NCI-H526 (cell line): ENCODE results near the gene DYNLRB1.
A peak's percentile ranks its signal among the peaks of the same experiment; 100 is the strongest.
"Not testable (repeated sequence)": the region's sequence is repeated elsewhere in the genome, so short reads cannot be mapped to it uniquely, and the experiment has no call there.

Experiments used
- DNase-seq, 2 experiments: peaks; one replicate each; lab custom pipeline; 2025; lab: John Stamatoyannopoulos, UW

Gene DYNLRB1

DNA sequence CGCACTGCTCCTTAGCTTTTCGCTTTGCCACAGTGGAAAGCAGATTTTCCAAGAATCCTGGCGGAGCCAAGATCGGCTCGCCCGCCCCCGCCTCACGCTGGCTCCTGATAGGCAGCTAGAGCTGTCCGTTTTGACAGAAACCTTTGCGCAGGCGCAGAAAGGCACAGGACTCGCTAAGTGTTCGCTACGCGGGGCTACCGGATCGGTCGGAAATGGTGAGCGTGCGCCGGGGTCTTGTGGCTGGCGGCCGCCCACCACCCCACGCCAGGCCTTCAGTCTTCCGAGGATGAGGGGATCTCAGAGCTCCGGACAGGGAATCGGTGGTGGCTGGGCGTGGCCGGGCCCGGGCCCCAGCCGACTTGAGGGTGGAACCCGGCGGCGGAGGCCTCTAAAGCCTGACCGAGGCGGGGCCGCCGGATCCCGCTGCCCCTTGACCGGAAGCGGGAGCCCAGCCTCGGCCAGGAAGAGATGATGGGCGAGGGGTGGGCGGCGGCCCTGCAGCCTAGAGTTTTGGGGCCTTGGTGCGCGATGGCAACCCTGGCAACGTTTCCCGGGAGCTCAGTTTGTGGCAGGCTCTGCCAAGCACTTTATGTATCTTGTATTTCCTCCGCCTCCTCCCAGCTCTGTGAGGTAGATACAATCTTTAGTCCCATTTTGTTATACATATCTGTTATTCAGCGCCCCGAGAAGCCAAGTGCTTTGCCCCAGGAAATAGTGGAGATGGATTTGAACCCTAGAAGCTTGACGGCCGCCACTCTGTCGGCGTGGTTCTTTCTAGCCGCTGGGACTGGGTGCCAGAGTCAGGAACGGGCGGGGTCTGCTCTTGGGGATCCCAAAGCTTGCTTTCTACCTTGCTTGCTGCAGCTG lies at the start of gene DYNLRB1:
TSS of gene DYNLRB1 (plus strand) at position 176 of the 867 bp plus-strand sequence. CDS start at position 213, 37 bp downstream.
- DNase-seq = peak; percentile 95 to 99

DNA sequence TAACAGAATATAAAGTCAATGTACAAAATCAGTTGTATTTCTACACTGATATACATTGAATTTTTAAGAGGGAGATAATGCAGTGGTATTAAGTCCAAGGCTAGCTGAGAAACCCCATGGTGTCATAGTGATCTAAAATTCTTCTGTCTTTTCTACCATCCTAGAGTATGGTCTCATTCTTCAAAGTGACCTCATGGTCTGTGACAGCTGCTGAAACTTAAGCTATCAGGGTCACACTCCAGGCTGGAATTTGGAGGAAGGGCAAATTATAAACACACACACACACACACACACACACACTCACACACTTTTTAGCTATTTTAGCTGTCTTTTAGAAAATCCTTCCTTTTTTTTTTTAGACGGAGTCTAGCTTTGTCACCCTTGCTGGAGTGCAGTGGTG lies 47.3 kb upstream of the DYNLRB1 start:
- no peak for DNase-seq

DNA sequence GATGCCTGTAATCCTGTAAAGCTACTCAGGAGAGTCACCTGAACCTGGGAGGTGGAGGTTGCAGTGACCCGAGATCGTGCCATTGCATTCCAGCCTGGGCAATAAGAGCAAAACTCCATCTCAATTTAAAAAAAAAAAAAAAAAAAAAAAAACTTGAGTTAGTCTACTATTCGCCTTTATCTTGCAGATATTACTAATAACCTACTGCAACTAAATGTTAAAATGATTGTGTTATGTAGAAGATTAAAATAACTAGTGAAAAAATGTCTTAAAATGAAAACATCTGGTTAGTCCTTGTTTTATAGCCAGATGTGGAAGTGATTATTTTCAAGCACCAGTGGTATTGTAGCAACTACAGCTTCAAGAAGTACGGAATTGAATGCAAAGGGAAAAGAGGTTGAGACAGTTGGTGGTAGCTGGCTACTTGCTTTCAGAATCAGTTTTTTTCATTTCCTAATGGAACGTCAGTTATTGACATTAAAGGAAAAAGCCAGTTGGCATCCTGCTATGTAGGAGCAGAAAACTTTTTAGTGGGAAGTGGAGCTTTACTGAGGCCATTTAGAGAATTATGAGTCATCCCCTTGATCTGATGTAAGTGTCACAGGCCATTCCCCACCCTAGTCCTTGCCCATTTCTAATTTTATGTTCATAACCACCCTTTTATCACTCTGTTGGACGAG lies 43.8 kb upstream of the DYNLRB1 start:
- no peak for DNase-seq

DNA sequence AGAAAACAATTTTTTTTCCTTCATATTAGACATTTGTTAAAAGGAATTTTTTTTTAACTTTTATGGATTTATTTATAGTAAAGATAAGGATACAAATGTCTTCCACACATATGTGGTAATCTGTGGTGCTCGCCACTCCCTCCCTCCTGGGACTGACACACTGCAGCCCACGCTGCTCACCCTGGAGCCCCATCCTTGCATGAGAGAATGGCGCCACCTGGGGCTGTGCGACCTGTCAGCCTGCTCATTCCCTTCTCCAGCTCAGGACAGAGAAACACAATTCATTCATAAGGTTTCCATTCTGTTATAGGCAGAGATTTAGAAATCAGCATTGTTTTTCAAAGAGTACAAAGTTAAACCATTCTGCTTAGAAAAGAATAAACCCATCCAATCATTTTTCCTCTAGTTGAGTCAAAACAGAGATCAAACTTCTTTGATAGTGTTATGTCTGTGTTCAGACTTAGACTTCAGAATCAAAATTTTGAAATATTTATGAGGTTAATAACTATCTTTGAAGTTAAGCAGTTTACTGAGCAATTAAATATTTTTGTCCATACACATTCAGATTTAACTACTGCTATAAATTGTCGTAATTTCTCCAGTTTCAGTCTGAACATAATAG lies 42.8 kb upstream of the DYNLRB1 start:
- DNase-seq = peak in 1 of 2 experiments; percentile 69

DNA sequence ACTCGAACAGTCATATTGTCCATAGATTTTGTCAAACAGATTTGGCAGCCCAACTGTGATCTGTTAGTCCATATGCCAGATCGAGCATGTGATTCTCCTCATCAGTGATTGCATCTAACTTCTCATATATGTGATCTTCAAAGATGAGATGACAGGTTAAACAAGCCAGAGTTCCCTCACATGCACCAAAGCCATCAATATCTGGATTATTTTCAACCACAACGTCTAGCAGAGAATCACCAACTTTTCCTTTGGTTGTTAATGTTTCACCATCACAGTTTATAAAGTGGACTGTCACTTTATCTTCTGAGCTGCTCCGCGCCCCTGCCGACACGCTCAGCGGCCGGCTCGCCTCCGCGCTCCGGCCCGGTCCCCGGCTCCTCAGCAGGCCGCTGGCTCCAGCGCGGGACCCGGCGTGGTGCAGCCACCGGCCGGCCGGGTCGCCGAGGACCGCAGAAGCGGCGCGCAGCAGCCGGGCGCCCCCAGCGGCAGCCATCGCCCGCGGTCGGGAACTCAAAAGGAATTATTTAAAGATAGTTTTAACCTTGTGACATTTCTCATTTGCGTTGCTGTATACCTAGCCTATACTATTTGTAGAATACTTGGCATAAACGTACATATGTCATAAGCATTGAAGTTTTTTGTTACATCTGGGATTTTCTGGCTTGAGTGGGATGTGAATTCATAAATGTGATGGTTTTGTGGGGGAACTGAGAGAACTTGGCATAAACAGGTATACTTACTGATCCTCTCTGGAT lies 40.1 kb upstream of the DYNLRB1 start:
- peak in 1 of 2 experiments; percentile 27 for DNase-seq

DNA sequence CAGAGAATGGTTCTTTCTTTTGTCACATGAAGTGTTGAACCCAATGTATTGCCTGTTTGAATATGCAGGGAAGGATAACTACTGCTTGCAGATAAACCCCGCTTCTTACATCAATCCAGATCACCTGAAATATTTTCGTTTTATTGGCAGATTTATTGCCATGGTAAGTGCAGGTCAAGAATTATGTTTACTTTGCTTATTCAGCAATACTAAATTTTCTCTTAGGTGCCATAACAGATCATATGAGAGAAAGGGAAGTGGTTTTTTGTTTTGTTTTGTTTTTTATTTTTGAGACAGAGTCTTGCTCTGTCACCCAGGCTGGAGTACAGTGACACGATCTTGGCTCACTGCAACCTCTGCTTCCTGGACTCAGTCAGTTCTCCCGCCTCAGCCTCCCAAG lies 36.6 kb upstream of the DYNLRB1 start:
- no peak for DNase-seq

DNA sequence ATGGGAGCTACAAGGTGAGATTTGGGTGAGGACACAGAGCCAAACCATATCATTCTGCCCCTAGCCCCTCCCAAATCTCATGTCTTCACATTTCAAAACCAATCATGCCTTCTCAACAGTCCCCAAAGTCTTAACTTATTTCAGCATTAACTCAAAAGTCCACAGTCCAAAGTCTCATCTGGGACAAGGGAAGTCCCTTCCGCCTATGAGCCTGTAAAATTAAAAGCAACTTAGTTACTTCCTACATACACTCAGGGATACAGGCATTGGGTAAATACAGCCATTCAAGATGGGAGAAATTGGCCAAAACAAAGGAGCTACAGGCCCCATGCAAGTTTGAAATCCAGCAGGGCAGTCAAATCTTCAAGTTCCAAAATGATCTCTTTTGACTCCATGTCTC lies 34.1 kb upstream of the DYNLRB1 start:
- DNase-seq = not testable (repeated sequence)

DNA sequence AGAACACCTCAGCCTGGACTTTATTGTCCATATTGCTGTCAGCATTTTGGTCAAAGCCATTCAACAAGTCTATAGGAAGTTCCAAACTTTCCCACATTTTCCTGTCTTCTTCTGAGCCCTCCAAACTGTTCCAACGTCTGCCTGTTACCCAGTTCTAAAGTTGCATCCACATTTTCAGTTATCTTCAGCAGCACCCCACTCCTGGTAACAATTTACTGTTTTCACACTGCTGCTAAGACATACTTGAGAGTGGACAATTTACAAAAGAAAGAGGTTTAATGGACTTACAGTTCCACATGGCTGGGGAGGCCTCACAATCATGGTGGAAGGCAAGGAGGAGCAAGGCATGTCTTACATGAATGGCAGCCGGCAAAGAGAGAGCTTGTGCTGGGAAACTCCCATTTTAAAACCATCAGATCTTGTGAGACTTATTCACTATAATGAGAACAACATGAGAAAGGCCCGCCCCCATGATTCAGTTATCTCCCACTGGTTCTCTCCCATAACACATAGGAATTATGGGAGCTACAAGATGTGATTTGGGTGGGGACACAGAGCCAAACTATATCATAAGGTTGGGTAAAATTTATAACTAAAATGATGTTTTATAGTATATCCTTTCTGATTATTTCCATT lies 32.5 kb upstream of the DYNLRB1 start:
- not testable (repeated sequence) for DNase-seq

DNA sequence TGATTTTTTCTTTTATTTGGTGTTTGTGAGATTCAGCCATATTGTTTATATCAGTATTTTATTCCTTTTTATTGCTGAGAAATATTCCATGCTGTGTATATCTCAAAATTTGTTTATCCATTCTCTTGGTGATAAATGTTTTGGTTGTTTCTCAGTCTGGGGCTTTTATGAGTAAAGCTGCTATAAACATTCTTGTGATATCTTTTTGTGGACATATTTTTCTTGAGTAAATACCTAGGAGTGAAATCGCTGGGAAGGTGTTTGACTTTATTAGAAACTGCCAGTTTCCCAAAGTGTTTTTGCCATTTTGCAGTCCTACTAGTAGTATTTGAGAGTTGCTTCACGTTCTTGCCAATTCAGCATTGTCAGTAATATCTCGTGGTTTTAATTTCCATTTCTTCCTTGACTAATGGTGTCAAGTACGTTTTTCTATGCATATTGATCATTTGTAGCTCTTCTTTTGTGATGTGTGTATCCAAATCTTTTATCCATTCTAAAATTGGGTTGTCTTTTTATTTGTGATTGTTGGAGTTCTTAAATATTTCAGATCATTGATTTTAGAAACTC lies 31.1 kb upstream of the DYNLRB1 start:
- no peak for DNase-seq

DNA sequence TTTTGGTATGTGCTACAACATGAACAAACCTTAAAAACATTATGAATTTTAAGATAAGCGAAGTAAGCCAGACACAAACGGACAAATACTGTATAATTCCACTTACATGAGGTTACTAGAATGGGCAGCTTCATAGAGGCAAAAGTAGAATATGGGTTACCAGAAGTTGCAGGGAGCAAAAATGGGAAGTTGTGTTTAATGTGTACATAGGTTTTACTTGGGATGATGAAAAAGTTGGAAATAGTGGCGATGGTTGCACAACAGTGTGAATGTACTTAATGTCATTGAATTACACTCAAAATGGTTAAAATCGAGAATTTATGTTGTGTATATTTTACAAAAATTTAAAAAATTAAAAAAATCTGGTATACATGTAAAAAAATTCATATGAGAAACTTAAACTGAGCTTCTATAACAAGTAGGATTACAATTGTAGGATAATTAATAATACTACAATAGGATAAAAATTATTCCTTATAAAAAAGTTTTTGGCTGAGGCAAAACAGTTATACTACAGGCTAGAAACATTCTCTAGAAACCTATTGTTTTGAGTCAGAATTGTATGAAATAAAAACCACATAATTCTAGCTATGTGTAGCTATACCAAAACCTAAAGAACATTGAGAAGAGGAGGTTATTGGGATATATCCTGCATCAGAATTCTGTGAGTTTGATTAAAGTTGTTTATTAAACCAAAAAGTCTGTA lies 24.8 kb upstream of the DYNLRB1 start:
- DNase-seq = no peak

DNA sequence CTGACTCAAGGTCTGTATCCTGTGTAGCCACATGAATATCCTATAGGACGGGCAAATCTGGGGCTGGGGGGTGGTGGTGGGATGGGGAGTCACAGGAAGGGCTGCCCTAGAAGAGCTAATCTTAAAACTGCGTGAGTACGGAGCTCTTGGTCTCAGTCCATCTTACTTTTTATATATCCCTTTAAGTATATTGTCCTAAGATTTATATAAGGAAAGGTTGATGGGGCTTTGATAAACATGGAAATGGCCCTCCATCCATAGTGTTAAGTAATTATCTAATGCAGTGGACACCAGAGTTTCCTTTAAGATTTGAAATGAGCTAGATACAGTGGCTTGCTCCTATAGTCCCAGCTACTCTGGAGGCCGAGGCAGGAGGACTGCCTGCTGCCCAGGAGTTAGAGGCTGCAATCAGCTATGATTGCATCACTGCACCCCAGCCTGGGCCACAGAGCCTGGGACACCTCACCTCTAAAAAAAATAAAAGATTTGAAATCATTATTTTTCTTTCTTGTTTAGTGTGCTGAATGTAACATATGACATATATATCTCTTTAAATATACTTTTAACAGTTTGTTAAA lies 24.2 kb upstream of the DYNLRB1 start:
- no peak for DNase-seq

DNA sequence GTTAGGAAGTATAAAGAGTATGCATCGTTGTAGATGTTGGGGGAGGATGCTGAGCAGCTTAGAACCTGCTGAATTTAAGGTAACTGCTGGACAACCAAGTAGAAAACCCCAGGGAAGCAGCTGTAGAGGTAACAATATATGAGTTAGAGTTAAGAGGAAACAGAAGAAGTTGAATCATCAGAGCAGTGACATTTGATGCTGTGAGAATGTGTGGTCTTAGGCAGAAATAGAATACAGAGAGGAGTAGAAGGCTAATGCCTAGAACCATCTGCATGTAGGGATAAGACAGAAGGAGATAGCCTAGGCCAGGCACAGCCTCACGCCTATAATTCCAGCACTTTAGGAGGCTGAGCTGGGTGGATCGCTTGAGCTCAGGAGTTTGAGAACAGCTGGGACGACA lies 22.6 kb upstream of the DYNLRB1 start:
- no peak for DNase-seq

DNA sequence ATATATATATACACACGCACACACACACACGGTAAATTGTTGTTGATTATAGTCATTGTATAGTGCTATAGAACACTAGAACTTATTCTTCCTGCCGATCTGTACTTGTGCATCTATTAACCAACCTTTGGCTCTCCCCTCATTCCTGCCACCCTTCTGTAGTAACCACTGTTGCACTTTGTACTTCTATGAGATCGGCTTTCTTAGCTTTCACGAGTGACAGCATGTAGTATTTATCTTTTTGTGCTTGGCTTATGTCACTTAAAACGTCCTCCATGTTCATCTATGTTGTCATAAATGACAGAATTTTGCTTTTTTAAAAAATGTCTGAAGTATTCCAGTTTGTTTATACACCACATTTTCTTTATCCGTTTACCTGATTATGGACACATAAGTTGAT lies 20.9 kb upstream of the DYNLRB1 start:
- DNase-seq = no peak

DNA sequence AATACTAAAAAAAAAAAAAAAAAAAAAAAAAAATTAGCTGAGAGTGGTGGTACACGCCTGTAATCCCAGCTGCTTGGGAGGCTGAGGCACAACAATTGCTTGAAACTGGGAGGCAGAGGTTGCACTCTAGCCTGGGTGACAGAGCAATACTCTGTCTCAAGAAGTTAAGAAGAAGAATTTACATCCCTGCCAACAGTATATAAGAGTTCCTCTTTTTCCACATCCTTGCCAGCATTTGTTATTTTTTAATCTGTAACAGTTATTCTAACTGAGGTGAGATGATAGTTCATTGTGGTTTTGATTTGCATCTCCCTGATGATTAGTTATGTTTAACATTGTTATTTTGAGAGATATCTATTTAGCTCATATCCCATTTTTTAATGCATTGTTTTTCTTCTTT lies 20.3 kb upstream of the DYNLRB1 start:
- DNase-seq = no peak

DNA sequence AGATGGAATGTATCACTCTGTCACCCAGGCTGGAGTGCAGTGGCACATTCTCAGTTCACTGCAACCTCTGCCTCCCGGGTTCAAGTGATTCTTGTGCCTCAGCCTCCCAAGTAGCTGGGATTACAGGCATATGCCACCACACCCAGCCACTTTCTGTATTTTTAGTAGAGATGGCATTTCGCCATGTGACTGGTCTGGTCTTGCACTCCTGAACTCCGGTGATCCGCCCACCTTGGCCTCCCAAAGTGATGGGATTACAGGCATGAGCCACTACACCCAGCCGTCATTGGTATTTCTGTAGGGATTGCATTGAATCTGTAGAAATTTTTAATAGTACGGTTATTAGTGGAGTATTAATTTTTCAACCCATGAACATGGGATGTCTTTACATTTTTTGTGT lies 18.6 kb upstream of the DYNLRB1 start:
- DNase-seq = not testable (repeated sequence)

DNA sequence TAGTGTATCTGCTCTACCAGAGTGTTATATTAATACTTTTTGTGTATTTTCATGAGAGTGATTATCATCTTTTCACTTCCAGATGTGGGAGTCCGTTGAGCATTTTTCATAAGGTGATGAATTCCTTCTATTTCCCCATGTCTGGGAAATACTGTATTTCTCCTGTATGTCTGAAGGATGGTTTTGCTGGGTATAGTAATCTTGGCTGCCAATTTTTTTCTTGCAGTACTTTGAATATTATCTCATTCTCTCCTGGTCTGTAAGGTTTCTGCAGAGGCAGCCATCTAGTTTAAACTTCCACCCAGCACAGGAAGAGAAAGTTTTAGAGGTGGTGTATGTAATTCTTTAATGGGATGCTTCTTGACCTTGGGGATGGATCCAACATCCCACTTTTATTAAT lies 15.4 kb upstream of the DYNLRB1 start:
- DNase-seq = no peak

DNA sequence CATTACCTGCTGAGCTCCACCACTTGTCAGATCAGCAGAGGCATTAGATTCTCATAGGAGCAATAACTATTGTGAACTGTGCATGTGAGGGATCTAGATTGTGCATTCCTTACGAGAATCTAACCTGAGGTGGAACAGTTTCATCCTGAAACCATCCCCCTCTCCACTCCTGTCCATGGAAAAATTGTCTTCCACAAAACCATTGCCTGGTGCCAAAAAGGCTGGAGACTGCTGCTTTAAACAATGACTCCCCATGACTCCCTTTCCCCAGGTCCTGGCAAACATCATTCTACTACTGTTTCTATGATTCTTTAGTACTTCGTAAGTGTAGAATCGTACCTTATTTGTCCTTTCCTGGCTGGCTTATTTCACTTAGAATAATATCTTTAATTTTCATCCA lies 9.7 kb upstream of the DYNLRB1 start:
- DNase-seq = no peak

DNA sequence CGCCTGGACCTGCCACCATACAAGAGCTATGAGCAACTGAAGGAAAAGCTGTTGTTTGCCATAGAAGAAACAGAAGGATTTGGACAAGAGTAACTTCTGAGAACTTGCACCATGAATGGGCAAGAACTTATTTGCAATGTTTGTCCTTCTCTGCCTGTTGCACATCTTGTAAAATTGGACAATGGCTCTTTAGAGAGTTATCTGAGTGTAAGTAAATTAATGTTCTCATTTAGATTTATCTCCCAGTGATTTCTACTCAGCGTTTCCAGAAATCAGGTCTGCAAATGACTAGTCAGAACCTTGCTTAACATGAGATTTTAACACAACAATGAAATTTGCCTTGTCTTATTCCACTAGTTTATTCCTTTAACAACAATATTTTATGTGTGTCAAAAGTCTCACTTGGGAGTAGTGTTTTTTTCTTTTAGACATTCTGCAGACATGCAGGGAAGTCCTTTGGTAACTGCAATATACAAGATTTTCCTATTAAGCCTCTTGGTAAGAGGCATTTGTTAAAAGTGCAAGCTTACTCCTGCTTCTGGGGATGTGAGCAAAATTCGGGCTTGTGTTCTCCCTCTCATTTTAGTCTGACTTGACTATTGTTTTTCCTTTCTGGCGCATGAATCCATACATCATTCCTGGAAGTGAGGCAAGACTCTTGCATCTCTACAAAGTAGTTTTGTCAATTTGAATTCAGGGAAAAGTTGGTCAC lies 8.4 kb upstream of the DYNLRB1 start:
- no peak for DNase-seq

DNA sequence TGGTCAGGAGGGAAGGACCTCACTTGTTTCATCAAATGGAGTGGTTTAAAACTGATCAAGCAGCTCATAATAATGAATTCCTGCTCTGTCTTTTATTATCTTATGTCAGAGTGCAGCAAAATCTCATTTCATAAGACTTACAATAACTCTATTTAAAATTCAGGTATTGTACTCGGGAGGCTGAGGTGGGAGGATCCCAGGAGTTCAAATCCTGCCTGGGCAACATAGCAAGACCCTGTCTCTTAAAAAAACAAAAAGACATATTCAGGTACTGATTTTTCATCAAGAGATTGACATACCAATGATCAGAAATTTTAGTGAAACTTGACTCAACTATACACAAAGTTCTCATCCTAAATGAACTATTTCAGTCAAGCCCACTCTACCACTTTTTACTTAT lies 5.6 kb upstream of the DYNLRB1 start:
- no peak for DNase-seq

DNA sequence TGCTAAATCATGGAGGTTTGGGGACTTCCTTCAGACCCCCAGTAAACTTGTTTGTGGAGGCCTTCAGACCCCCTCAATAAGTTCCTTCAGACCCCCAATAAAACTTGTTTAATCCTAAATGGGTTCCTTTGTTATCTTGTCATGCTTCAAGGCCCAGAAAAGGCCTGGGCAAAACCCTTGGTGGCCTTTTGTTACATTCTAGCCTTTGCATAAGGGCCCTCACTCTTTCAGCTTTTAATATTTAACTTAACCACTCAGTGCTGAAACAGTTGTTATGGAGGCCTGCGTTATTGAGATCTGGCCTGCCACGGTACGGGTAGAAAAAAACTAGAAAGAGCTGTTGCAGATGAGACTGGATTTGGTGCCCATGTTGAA lies 4.3 kb upstream of the DYNLRB1 start:
- DNase-seq = no peak
